Right cardiac atrium (tissue), 5 donors: Measurements from ENCODE around the gene MRPL39. TPM values are rescaled to one million over a fixed set of nuclear protein-coding genes. Genes with fewer than 3 reads are reported as not detected.

Experiments used
- ATAC-seq, 2 donors: fragments of 200-7000 bp; cut with Tn5 transposase; one replicate each; pipeline versions ENCODE4 v1.8.0 to v1.9.1; 2020; ENCODE audit warnings: moderate library complexity in 2 of 2, mild to moderate bottlenecking in 1 of 2
- DNase-seq, 3 donors: peaks; one replicate each; pipeline ENCODE4 v3.0.0-alpha.2; 2020
- H3K27ac ChIP-seq: one replicate; pipeline ENCODE4 v1.5.1; 2013; ENCODE audit warnings: mild to moderate bottlenecking, low read length, control low read depth, moderate library complexity
- H3K27me3 ChIP-seq: one replicate; pipeline ENCODE4 v1.6.1; 2013; ENCODE audit not compliant: control insufficient read depth, insufficient read depth
- H3K4me1 ChIP-seq: one replicate; pipeline ENCODE4 v1.6.1; 2013; ENCODE audit warnings: low read length; ENCODE audit not compliant: control insufficient read depth, insufficient read depth
- H3K4me3 ChIP-seq: one replicate; pipeline ENCODE4 v1.5.1; 2013; ENCODE audit warnings: low read length, control low read depth
- H3K9me3 ChIP-seq: one replicate; pipeline ENCODE4 v1.6.1; 2013; ENCODE audit warnings: low read length; ENCODE audit not compliant: control insufficient read depth
- WGBS: extraction: QIAGEN DNeasy Blood & Tissue Kit; methylation state at CpG from one replicate; pipeline ENCODE4 v1.1.7; 2013; 5-methylcytosine and 5-hydroxymethylcytosine counted together
- intact Hi-C, 4 donors: fragments of 100-400 bp; cut with DNase I; formaldehyde crosslinking; loops; one replicate each; pipeline versions ENCODE4 v1.11.0 to v1.14.0; 2022 to 2023
- polyA plus RNA-seq: library from polyadenylated mRNA; stranded (reverse); fragments of 200-250 nt; gene quantifications from one replicate; pipeline ENCODE4 v1.2.3, GENCODE V29; 2013
- total RNA-seq, 4 donors: library from RNA; stranded (reverse); fragmentation: NEBNext Ultra II Directional; extraction: Animal tissue kit (Norgen Biotek cat#: 25700); gene quantifications; one replicate each; pipeline ENCODE4 v1.2.1, GENCODE V29; 2021
- donor health status: healthy with polysubstance abuse.
- donor health status: DM: no; HTN: yes; CAD: no.
- donor health status: DM: no; HTN: no; CAD: no.
- donor health status: DM: no; HTN: yes; CAD: no; lungs with severe emphysema.
- donor health status: DM: yes; HTN: yes; CAD: no.

MRPL39 gene
- total and polyA plus RNA-seq, 5 donors, result 30.6 to 68.9 (median 36.2) TPM

- ATAC-seq, result peak; percentile 76 to 90
- no peaks in the 10 kb centered on the region for H3K27me3 ChIP-seq
- DNase-seq, result peak; percentile 42 to 74 (median 70)
- WGBS, result 32% methylated on average over 5 of the region's 5 CpGs
- H3K4me1 ChIP-seq, result no peaks in the 10 kb centered on the region
- no peak overlapping the region for H3K4me3 ChIP-seq
- no peak overlapping the region for H3K27ac ChIP-seq
- H3K9me3 ChIP-seq, result no peaks in the 10 kb centered on the region
- intact Hi-C loops, result no loop called here
These were observed 39.0 kb downstream of the MRPL39 start for GRCh38 chr21:25568246-25568645.

GRCh38 chr21:25567472-25567871, 39.8 kb downstream of the MRPL39 start:
- no peaks in the 10 kb centered on the region for H3K4me1 ChIP-seq
- 92% methylated on average over 4 of the region's 4 CpGs for WGBS
- no peak overlapping the region for H3K27ac ChIP-seq
- H3K4me3 ChIP-seq, result no peak overlapping the region
- H3K27me3 ChIP-seq, result no peaks in the 10 kb centered on the region
- no peak for ATAC-seq
- intact Hi-C loops, result no loop called here
- no peaks in the 10 kb centered on the region for H3K9me3 ChIP-seq
- DNase-seq, result no peak

GRCh38 chr21:25566645-25567044, 40.6 kb downstream of the MRPL39 start:
- WGBS, result 93% methylated on average over 3 of the region's 3 CpGs
- Histone ChIP-seq H3K9me3 (no peaks in the 10 kb centered on the region), H3K4me1 (no peaks in the 10 kb centered on the region), H3K27me3 (no peaks in the 10 kb centered on the region), H3K4me3 (no peak overlapping the region), H3K27ac (no peak overlapping the region)
- DNase-seq (no peak), ATAC-seq (no peak)
- intact Hi-C loops, result no loop called here

- H3K4me1 ChIP-seq, result no peaks in the 10 kb centered on the region
- 95% methylated on average over 3 of the region's 3 CpGs for WGBS
- no peaks in the 10 kb centered on the region for H3K27me3 ChIP-seq
- no peaks in the 10 kb centered on the region for H3K9me3 ChIP-seq
- ATAC-seq (no peak), DNase-seq (no peak)
- intact Hi-C loops, result no loop called here
- no peak overlapping the region for H3K4me3 ChIP-seq
- no peak overlapping the region for H3K27ac ChIP-seq
These were observed 41.7 kb downstream of the MRPL39 start for GRCh38 chr21:25565272-25566211.

- H3K4me3 ChIP-seq, result no peak overlapping the region
- H3K9me3 ChIP-seq, result no peaks in the 10 kb centered on the region
- no peak for DNase-seq
- no peak for ATAC-seq
- intact Hi-C loops, result loop anchor here in 1 of 4 donors (5.0 kb wide), 1 partner anchor 142 kb away; no protein-coding TSS in a partner anchor
- no peak overlapping the region for H3K27ac ChIP-seq
- no peaks in the 10 kb centered on the region for H3K27me3 ChIP-seq
- H3K4me1 ChIP-seq, result no peaks in the 10 kb centered on the region
- WGBS, result 94% methylated on average over 3 of the region's 3 CpGs
These were observed 42.8 kb downstream of the MRPL39 start for GRCh38 chr21:25564349-25564948.

GRCh38 chr21:25563361-25564116, 43.7 kb downstream of the MRPL39 start:
- Histone ChIP-seq H3K4me3 (no peak overlapping the region), H3K9me3 (no peaks in the 10 kb centered on the region), H3K4me1 (no peaks in the 10 kb centered on the region), H3K27me3 (no peaks in the 10 kb centered on the region), H3K27ac (no peak overlapping the region)
- 77% methylated on average over 3 of the region's 3 CpGs for WGBS
- intact Hi-C loops, result loop anchor here in 1 of 4 donors (5.0 kb wide), 1 partner anchor 141 kb away; no protein-coding TSS in a partner anchor
- DNase-seq, result no peak
- ATAC-seq, result no peak

- peak overlapping the region; percentile 36 for H3K4me3 ChIP-seq
- DNase-seq, result no peak
- no peaks in the 10 kb centered on the region for H3K9me3 ChIP-seq
- H3K4me1 ChIP-seq, result no peaks in the 10 kb centered on the region
- H3K27ac ChIP-seq, result no peak overlapping the region
- no peak for ATAC-seq
- H3K27me3 ChIP-seq, result no peaks in the 10 kb centered on the region
- intact Hi-C loops, result loop anchor here in 1 of 4 donors (5.0 kb wide), 1 partner anchor 140 kb away; no protein-coding TSS in a partner anchor
- 75% methylated on average over 10 of the region's 10 CpGs for WGBS
These were observed 44.6 kb downstream of the MRPL39 start for GRCh38 chr21:25562660-25563059.

GRCh38 chr21:25561668-25562641, 45.3 kb downstream of the MRPL39 start:
- no peaks in the 10 kb centered on the region for H3K9me3 ChIP-seq
- no peaks in the 10 kb centered on the region for H3K4me1 ChIP-seq
- ATAC-seq (peak; percentile 84 to 93), DNase-seq (peak; percentile 57 to 79 (median 78))
- intact Hi-C loops, result loop anchor here in 1 of 4 donors (5.0 kb wide), 1 partner anchor 140 kb away; no protein-coding TSS in a partner anchor
- H3K27ac ChIP-seq, result no peak overlapping the region
- H3K4me3 ChIP-seq, result peak overlapping the region; percentile 36
- WGBS, result 4% methylated on average over 74 of the region's 74 CpGs
- H3K27me3 ChIP-seq, result no peaks in the 10 kb centered on the region

- intact Hi-C loops, result loop anchor here in 1 of 4 donors (5.0 kb wide), 1 partner anchor 139 kb away; no protein-coding TSS in a partner anchor
- H3K4me1 ChIP-seq, result no peaks in the 10 kb centered on the region
- no peak overlapping the region for H3K4me3 ChIP-seq
- no peaks in the 10 kb centered on the region for H3K9me3 ChIP-seq
- no peak overlapping the region for H3K27ac ChIP-seq
- no peaks in the 10 kb centered on the region for H3K27me3 ChIP-seq
- no peak for ATAC-seq
- DNase-seq, result no peak
- WGBS, result 74% methylated on average over 3 of the region's 3 CpGs
These were observed 46.4 kb downstream of the MRPL39 start for GRCh38 chr21:25560891-25561290.

GRCh38 chr21:25560271-25560685, 47.0 kb downstream of the MRPL39 start:
- H3K4me3 ChIP-seq, result no peak overlapping the region
- ATAC-seq, result peak in 1 of 2 donors; percentile 17
- no peaks in the 10 kb centered on the region for H3K4me1 ChIP-seq
- DNase-seq, result peak in 1 of 3 donors; percentile 38
- no peaks in the 10 kb centered on the region for H3K9me3 ChIP-seq
- no peak overlapping the region for H3K27ac ChIP-seq
- intact Hi-C loops, result loop anchor here in 1 of 4 donors (5.0 kb wide), 1 partner anchor 138 kb away; no protein-coding TSS in a partner anchor
- no peaks in the 10 kb centered on the region for H3K27me3 ChIP-seq
- 79% methylated on average over 4 of the region's 4 CpGs for WGBS
